ENCODE results near the gene MUS81.

- TF ChIP-seq SP1 (IDR thresholded peaks at IDR 0.05): no peak
- TF ChIP-seq FOXM1 (IDR thresholded peaks at IDR 0.05; ENCODE audit: borderline replicate concordance): no peak
- no peak for TF ChIP-seq SUZ12 (IDR thresholded peaks at IDR 0.05)
- TF ChIP-seq TARDBP (IDR thresholded peaks at IDR 0.05): no peak
- TF ChIP-seq CTBP1 (IDR thresholded peaks at IDR 0.05; ENCODE audit: borderline replicate concordance): no peak
- TF ChIP-seq FOXK2 (IDR thresholded peaks at IDR 0.05): no peak
These were observed 39.3 kb downstream of the MUS81 start for GRCh38 chr11:65899356-65900124.

Measured in HEK293T (cell line).